HL-60 (cell line): ENCODE data around the gene SLC28A1.

Experiments used
- DNase-seq, 2 experiments: peaks; one replicate each; pipeline ENCODE4 v3.0.0-alpha.2; 2010 to 2020; ENCODE audit warnings: low read depth in 1 of 2, low spot score in 1 of 2
- H3K27ac ChIP-seq: fragments of 250-450 bp; sonication (Bioruptor Pico); replicated peaks from 2 replicates; pipeline ENCODE4 v1.5.1; 2020; ENCODE audit warnings: mild to moderate bottlenecking, moderate library complexity
- H3K27me3 ChIP-seq: fragments of 250-450 bp; sonication (Bioruptor Pico); 2 replicates; pipeline ENCODE4 v1.5.1; 2021; ENCODE audit warnings: mild to moderate bottlenecking, moderate library complexity; ENCODE audit not compliant: insufficient read depth, poor library complexity, severe bottlenecking
- H3K4me3 ChIP-seq: replicated peaks from 2 replicates; pipeline ENCODE4 v1.5.1; 2011; ENCODE audit warnings: mild to moderate bottlenecking, control low read depth, low read length; ENCODE audit not compliant: insufficient read depth
- CTCF ChIP-seq: IDR thresholded peaks from one replicate; pipeline ENCODE4 v1.5.1; 2011; ENCODE audit warnings: low read length, control low read depth, inconsistent platforms; ENCODE audit not compliant: insufficient read depth
- GABPA ChIP-seq: IDR thresholded peaks from 2 replicates; pipeline ENCODE4 v1.6.1; 2012; ENCODE audit warnings: low read depth
- POLR2AphosphoS5 ChIP-seq: IDR thresholded peaks from 2 replicates; pipeline ENCODE4 v1.6.1; 2012; ENCODE audit warnings: low read depth
- REST ChIP-seq: IDR thresholded peaks from 2 replicates; pipeline ENCODE4 v1.6.1; 2012; ENCODE audit warnings: low read depth; ENCODE audit not compliant: insufficient replicate concordance
- SPI1 ChIP-seq: IDR thresholded peaks from 2 replicates; pipeline ENCODE4 v1.6.1; 2012; ENCODE audit warnings: low read depth, mild to moderate bottlenecking, borderline replicate concordance

The SLC28A1 gene

GRCh38 chr15:84960391-84961113 lies 76.1 kb downstream of the SLC28A1 start:
- Histone ChIP-seq H3K4me3 (no peak overlapping the region), H3K27me3 (no peaks in the 10 kb centered on the region), H3K27ac (no peak overlapping the region)
- TF ChIP-seq GABPA (no peak), POLR2AphosphoS5 (no peak), SPI1 (no peak), CTCF (no peak), REST (no peak)
- no peak for DNase-seq

- no peak overlapping the region for H3K4me3 ChIP-seq
- no peak for DNase-seq
- H3K27ac ChIP-seq, result no peak overlapping the region
- no peaks in the 10 kb centered on the region for H3K27me3 ChIP-seq
- TF ChIP-seq CTCF (no peak), POLR2AphosphoS5 (no peak), GABPA (no peak), REST (no peak), SPI1 (no peak)
Observed at GRCh38 chr15:84961114-84961452, 76.6 kb downstream of the SLC28A1 start.

GRCh38 chr15:84961707-84962106 lies 77.2 kb downstream of the SLC28A1 start:
- no peak for TF ChIP-seq SPI1
- TF ChIP-seq GABPA, result no peak
- TF ChIP-seq POLR2AphosphoS5, result no peak
- TF ChIP-seq REST, result no peak
- no peak for TF ChIP-seq CTCF

More at GRCh38 chr15:84961707-84962106, 77.2 kb downstream of the SLC28A1 start:
- H3K27ac ChIP-seq, result no peak overlapping the region
- H3K27me3 ChIP-seq, result no peaks in the 10 kb centered on the region
- no peak overlapping the region for H3K4me3 ChIP-seq
- no peak for DNase-seq
